HepG2 (cell line): ENCODE measurements around the gene FUT1. TPM values are rescaled to one million over a fixed set of nuclear protein-coding genes. Genes with fewer than 3 reads are reported as not detected.

ENCODE experiments used
- FOSL2 ChIP-seq: sonication (generic); formaldehyde crosslinking; IDR thresholded peaks from 2 replicates; pipeline ENCODE4 v1.4.0; 2020; ENCODE audit warnings: missing genetic modification reagents
- HES4 ChIP-seq: sonication (generic); formaldehyde crosslinking; IDR thresholded peaks from 2 replicates; pipeline ENCODE4 v1.9.0; 2021; ENCODE audit warnings: mild to moderate bottlenecking, missing genetic modification reagents, borderline replicate concordance
- ISL2 ChIP-seq: sonication (generic); formaldehyde crosslinking; IDR thresholded peaks from 2 replicates; pipeline ENCODE4 v1.5.0; 2020; ENCODE audit warnings: missing genetic modification reagents
- MEF2D ChIP-seq: sonication (generic); formaldehyde crosslinking; IDR thresholded peaks from 2 replicates; pipeline ENCODE4 v1.5.1; 2020; ENCODE audit warnings: mild to moderate bottlenecking, missing genetic modification reagents
- NBN ChIP-seq: fragments of 450-650 bp; conservative IDR thresholded peaks from 2 replicates; pipeline ENCODE4 v1.6.1; 2017
- PLRG1 ChIP-seq: fragments of 450-650 bp; conservative IDR thresholded peaks from 2 replicates; pipeline ENCODE4 v1.6.1; 2016
- POGZ ChIP-seq: sonication (generic); formaldehyde crosslinking; IDR thresholded peaks from 2 replicates; pipeline ENCODE4 v1.4.0; 2020; ENCODE audit warnings: mild to moderate bottlenecking, missing genetic modification reagents
- POLR2A ChIP-seq, 2 experiments: IDR thresholded peaks; 2 replicates each; pipeline ENCODE4 v1.6.1; 2011; ENCODE audit warnings: low read depth in 2 of 2, low read length in 2 of 2, mild to moderate bottlenecking in 1 of 2, moderate library complexity in 1 of 2; ENCODE audit not compliant: insufficient read depth in 1 of 2
- SAFB2 ChIP-seq: sonication (generic); formaldehyde crosslinking; IDR thresholded peaks from 2 replicates; pipeline ENCODE4 v1.5.1; 2020; ENCODE audit warnings: missing genetic modification reagents, low read depth, mild to moderate bottlenecking, borderline replicate concordance
- TP53 ChIP-seq: sonication (generic); formaldehyde crosslinking; conservative IDR thresholded peaks from 2 replicates; pipeline ENCODE4 v1.4.0; 2020; ENCODE audit warnings: missing genetic modification reagents
- ZEB1 ChIP-seq: IDR thresholded peaks from 2 replicates; pipeline ENCODE4 v1.6.1; 2012; ENCODE audit warnings: mild to moderate bottlenecking, low read depth, inconsistent platforms; ENCODE audit not compliant: insufficient replicate concordance
- ZNF225 ChIP-seq: sonication (generic); formaldehyde crosslinking; IDR thresholded peaks from 2 replicates; pipeline ENCODE4 v1.4.0; 2020; ENCODE audit warnings: mild to moderate bottlenecking, missing genetic modification reagents
- ZNF33A ChIP-seq: sonication (generic); formaldehyde crosslinking; IDR thresholded peaks from 2 replicates; pipeline ENCODE4 v1.5.1; 2020; ENCODE audit warnings: missing genetic modification reagents, mild to moderate bottlenecking, moderate library complexity, borderline replicate concordance
- ZNF569 ChIP-seq: sonication (generic); formaldehyde crosslinking; IDR thresholded peaks from 2 replicates; pipeline ENCODE4 v1.5.0; 2020; ENCODE audit warnings: mild to moderate bottlenecking, missing genetic modification reagents, moderate library complexity, borderline replicate concordance
- ZNF619 ChIP-seq: sonication (generic); formaldehyde crosslinking; IDR thresholded peaks from 2 replicates; pipeline ENCODE4 v1.4.0; 2020; ENCODE audit warnings: mild to moderate bottlenecking, missing genetic modification reagents
- ZNF670 ChIP-seq: sonication (generic); formaldehyde crosslinking; IDR thresholded peaks from 2 replicates; pipeline ENCODE4 v1.8.0; 2022; ENCODE audit warnings: mild to moderate bottlenecking, missing genetic modification reagents, borderline replicate concordance
- ZNF790 ChIP-seq: sonication (generic); formaldehyde crosslinking; IDR thresholded peaks from 2 replicates; pipeline ENCODE4 v1.8.0; 2022; ENCODE audit warnings: missing genetic modification reagents, mild to moderate bottlenecking, borderline replicate concordance
- ZZZ3 ChIP-seq: sonication (generic); formaldehyde crosslinking; IDR thresholded peaks from 2 replicates; pipeline ENCODE4 v1.4.0; 2020; ENCODE audit warnings: missing genetic modification reagents, mild to moderate bottlenecking, borderline replicate concordance
- polyA plus RNA-seq, 8 experiments: library from polyadenylated mRNA; depleted of rRNA in 3 of 8; stranded (reverse) in 7 of 8; unstranded in 1 of 8; fragments of >200 nt; fragmentation: Illumina TruSeq in 4 of 8; extraction: Trizol in 4 of 8; gene quantifications; 2 replicates each; pipeline versions ENCODE4 v1.2.1 to v1.2.3, GENCODE V29; 2011 to 2016; ENCODE audit warnings: low read depth in 4 of 8, missing spikeins in 1 of 8, mixed read lengths in 1 of 8; ENCODE audit not compliant: insufficient read depth in 1 of 8
- total RNA-seq, 5 experiments: library from RNA; depleted of rRNA; stranded (reverse); fragments of >200 nt; fragmentation: Illumina TruSeq; extraction: Trizol; gene quantifications; 2 replicates each; pipeline ENCODE4 v1.2.3, GENCODE V29; 2016; ENCODE audit warnings: low read depth in 1 of 5
- TF ChIP-seq, protein P1 (sequence below): sonication (generic); formaldehyde crosslinking; IDR thresholded peaks from 2 replicates; pipeline ENCODE4 v1.4.0; 2020; ENCODE audit warnings: missing genetic modification reagents, borderline replicate concordance
- TF ChIP-seq, protein P2 (sequence below): sonication (generic); formaldehyde crosslinking; IDR thresholded peaks from 2 replicates; pipeline ENCODE4 v1.4.0; 2020; ENCODE audit warnings: mild to moderate bottlenecking, missing genetic modification reagents
- TF ChIP-seq, protein P3 (sequence below): sonication (generic); formaldehyde crosslinking; IDR thresholded peaks from 2 replicates; pipeline ENCODE4 v1.4.0; 2020; ENCODE audit warnings: low read depth, missing genetic modification reagents
- TF ChIP-seq, protein P4 (sequence below), 2 experiments: sonication (generic) in 1 of 2; formaldehyde crosslinking in 1 of 2; IDR thresholded peaks; 2 replicates each; pipeline versions ENCODE4 v1.5.1 to v1.6.1; 2011 to 2020; ENCODE audit warnings: borderline replicate concordance in 1 of 2, low read depth in 1 of 2, low read length in 1 of 2, mild to moderate bottlenecking in 1 of 2, missing genetic modification reagents in 1 of 2, moderate library complexity in 1 of 2

The FUT1 gene
- total and polyA plus RNA-seq, 2 of the 13 experiments (the other 11 are each of a cell fraction or from before 2014, with no cell fraction given): 0.07 to 1.1 TPM

DNA sequence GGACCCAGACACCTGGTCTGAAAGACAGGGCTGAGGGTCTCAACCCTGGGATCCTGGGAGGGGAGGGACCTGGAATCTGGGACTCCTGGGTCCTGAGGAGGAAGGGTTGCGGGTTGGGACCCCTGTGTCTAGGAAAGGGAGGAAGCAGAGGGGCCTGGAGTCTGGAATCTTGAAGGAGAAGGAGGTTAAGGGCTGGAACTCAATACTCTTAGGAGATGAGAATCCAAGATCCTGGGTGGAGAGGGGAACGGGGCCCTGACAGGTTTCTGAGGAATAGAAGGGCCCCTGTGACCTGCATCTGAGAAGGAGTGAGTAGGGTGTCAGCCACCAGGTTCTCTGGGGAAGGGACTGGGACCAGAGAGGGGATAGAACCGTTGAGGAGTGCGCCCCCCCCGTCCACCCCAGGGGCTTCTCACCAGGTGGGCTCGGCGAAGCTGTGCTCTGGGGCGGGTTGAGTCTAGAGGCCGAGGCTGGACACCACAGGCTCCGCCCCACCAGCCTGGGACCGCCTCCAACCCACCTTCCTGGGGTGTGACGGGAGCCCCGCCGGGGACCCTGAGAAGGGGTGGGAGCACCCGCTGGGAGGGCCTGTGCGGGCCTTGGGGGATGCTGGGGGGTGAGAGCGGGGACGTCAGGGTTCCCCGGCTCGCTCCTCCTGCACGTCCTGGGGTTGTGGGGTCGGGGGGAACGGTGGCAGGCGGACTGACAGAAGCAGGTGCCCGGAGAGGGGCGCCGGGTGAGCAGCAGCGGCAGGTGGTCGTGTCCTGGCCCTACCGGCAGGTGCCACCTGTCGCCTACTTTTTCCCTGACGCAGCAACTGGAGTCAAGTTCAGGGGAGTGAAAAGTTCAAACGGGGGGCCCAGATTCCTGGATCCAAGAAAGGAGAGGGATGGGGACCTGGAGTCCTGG is 32.9 kb downstream of the FUT1 start, which contains the start of gene MAMSTR (continued):
- no peak for TF ChIP-seq TP53
- no peak for TF ChIP-seq SAFB2
- TF ChIP-seq ZEB1: no peak
- TF ChIP-seq PLRG1: no peak
- TF ChIP-seq FOSL2: peak; percentile 13; the same call in 1 of the 2 replicates
- no peak for TF ChIP-seq ISL2 (CRISPR knock-in tag)
- no peak for TF ChIP-seq ZZZ3 (CRISPR knock-in tag)
- no peak for TF ChIP-seq HES4
- TF ChIP-seq POLR2A (IDR thresholded peaks at IDR 0.05; ENCODE audit: insufficient read depth in 1 of 2, low read depth in 2 of 2, low read length in 2 of 2): peak; percentile 31 to 49; a peak in 1 of 4 replicates
- TF ChIP-seq ZNF33A: no peak
- no peak for TF ChIP-seq ZNF619 (CRISPR knock-in tag)
- TF ChIP-seq, protein P1, sequence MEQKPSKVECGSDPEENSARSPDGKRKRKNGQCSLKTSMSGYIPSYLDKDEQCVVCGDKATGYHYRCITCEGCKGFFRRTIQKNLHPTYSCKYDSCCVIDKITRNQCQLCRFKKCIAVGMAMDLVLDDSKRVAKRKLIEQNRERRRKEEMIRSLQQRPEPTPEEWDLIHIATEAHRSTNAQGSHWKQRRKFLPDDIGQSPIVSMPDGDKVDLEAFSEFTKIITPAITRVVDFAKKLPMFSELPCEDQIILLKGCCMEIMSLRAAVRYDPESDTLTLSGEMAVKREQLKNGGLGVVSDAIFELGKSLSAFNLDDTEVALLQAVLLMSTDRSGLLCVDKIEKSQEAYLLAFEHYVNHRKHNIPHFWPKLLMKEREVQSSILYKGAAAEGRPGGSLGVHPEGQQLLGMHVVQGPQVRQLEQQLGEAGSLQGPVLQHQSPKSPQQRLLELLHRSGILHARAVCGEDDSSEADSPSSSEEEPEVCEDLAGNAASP (CRISPR knock-in tag): no peak
- TF ChIP-seq ZNF225 (CRISPR knock-in tag): no peak
- TF ChIP-seq ZNF569 (CRISPR knock-in tag): no peak
- TF ChIP-seq, protein P2, sequence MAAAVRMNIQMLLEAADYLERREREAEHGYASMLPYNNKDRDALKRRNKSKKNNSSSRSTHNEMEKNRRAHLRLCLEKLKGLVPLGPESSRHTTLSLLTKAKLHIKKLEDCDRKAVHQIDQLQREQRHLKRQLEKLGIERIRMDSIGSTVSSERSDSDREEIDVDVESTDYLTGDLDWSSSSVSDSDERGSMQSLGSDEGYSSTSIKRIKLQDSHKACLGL (CRISPR knock-in tag): no peak
- no peak for TF ChIP-seq NBN
- TF ChIP-seq, protein P3, sequence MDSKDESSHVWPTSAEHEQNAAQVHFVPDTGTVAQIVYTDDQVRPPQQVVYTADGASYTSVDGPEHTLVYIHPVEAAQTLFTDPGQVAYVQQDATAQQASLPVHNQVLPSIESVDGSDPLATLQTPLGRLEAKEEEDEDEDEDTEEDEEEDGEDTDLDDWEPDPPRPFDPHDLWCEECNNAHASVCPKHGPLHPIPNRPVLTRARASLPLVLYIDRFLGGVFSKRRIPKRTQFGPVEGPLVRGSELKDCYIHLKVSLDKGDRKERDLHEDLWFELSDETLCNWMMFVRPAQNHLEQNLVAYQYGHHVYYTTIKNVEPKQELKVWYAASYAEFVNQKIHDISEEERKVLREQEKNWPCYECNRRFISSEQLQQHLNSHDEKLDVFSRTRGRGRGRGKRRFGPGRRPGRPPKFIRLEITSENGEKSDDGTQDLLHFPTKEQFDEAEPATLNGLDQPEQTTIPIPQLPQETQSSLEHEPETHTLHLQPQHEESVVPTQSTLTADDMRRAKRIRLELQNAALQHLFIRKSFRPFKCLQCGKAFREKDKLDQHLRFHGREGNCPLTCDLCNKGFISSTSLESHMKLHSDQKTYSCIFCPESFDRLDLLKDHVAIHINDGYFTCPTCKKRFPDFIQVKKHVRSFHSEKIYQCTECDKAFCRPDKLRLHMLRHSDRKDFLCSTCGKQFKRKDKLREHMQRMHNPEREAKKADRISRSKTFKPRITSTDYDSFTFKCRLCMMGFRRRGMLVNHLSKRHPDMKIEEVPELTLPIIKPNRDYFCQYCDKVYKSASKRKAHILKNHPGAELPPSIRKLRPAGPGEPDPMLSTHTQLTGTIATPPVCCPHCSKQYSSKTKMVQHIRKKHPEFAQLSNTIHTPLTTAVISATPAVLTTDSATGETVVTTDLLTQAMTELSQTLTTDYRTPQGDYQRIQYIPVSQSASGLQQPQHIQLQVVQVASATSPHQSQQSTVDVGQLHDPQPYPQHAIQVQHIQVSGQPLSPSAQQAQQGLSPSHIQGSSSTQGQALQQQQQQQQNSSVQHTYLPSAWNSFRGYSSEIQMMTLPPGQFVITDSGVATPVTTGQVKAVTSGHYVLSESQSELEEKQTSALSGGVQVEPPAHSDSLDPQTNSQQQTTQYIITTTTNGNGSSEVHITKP: no peak
- TF ChIP-seq ZNF670 (CRISPR knock-in tag): 0 out of 2 replicates have a peak, but pooled peaks have one; percentile 6
- TF ChIP-seq MEF2D (CRISPR knock-in tag): no peak
- no peak for TF ChIP-seq ZNF790
- TF ChIP-seq, protein P4, sequence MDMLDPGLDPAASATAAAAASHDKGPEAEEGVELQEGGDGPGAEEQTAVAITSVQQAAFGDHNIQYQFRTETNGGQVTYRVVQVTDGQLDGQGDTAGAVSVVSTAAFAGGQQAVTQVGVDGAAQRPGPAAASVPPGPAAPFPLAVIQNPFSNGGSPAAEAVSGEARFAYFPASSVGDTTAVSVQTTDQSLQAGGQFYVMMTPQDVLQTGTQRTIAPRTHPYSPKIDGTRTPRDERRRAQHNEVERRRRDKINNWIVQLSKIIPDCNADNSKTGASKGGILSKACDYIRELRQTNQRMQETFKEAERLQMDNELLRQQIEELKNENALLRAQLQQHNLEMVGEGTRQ (IDR thresholded peaks at IDR 0.05; ENCODE audit: low read depth, low read length): no peak
- TF ChIP-seq, protein P4 (CRISPR knock-in tag; IDR thresholded peaks at IDR 0.05; ENCODE audit: borderline replicate concordance): no peak
- TF ChIP-seq POGZ (CRISPR knock-in tag): no peak
